Caco-2 (cell line): ENCODE measurements around the gene RRP1B. TPM values are rescaled to one million over a fixed set of nuclear protein-coding genes. Genes with fewer than 3 reads are reported as not detected.

ENCODE experiments used
- BruUV-seq: library from RNA; stranded (reverse); fragments of 400-500 nt; replicated peaks from 2 replicates; lab custom pipeline; 2021; lab: Mats Ljungman, UMichigan
- CTCF ChIA-PET: fragments of 300-600 bp; sonication (Branson Sonifier 250); formaldehyde crosslinking; loops from one replicate; lab custom pipeline; 2022; ENCODE audit warnings: antibody characterized with exemption; lab: Charles Lee
- POLR2A ChIA-PET: fragments of 300-600 bp; sonication (Branson Sonifier 250); formaldehyde crosslinking; loops from one replicate; lab custom pipeline; 2022; ENCODE audit warnings: antibody characterized with exemption; lab: Charles Lee
- DNase-seq, 2 experiments: peaks; one replicate each; pipeline versions ENCODE4 v3.0.0 to v3.0.0-alpha.2; 2020 to 2022
- H3K27me3 ChIP-seq: replicated peaks from 2 replicates; pipeline ENCODE4 v1.6.0; 2011; ENCODE audit warnings: low read length; ENCODE audit not compliant: control insufficient read depth, insufficient read depth
- H3K36me3 ChIP-seq: 2 replicates; pipeline ENCODE4 v1.5.1; 2011; ENCODE audit warnings: low read length; ENCODE audit not compliant: control insufficient read depth, insufficient read depth
- H3K4me1 ChIP-seq: fragments of 250-450 bp; sonication (Bioruptor Pico); 2 replicates; pipeline ENCODE4 v1.5.1; 2020; ENCODE audit warnings: mild to moderate bottlenecking
- H3K4me3 ChIP-seq: 2 replicates; pipeline ENCODE4 v1.5.1; 2011; ENCODE audit warnings: low read depth, mild to moderate bottlenecking, control low read depth, low read length
- H3K9me3 ChIP-seq: fragments of 250-450 bp; sonication (Bioruptor Pico); 2 replicates; pipeline ENCODE4 v1.5.1; 2020; ENCODE audit warnings: mild to moderate bottlenecking, moderate library complexity
- H3K27ac Mint-ChIP-seq: one replicate; pipeline ENCODE4 v1.8.0; 2022; ENCODE audit warnings: mixed read lengths; ENCODE audit not compliant: unreplicated experiment
- H3K27me3 Mint-ChIP-seq: one replicate; pipeline ENCODE4 v1.8.0; 2022; ENCODE audit warnings: mixed read lengths; ENCODE audit not compliant: insufficient read depth, unreplicated experiment
- H3K36me3 Mint-ChIP-seq: one replicate; pipeline ENCODE4 v1.8.0; 2022; ENCODE audit warnings: mild to moderate bottlenecking, mixed read lengths; ENCODE audit not compliant: insufficient read depth, unreplicated experiment
- H3K4me1 Mint-ChIP-seq: one replicate; pipeline ENCODE4 v1.8.0; 2022; ENCODE audit warnings: low read depth, mixed read lengths; ENCODE audit not compliant: unreplicated experiment
- H3K4me3 Mint-ChIP-seq: one replicate; pipeline ENCODE4 v1.8.0; 2022; ENCODE audit warnings: mild to moderate bottlenecking, moderate library complexity, mixed read lengths; ENCODE audit not compliant: unreplicated experiment
- H3K9me3 Mint-ChIP-seq: one replicate; pipeline ENCODE4 v1.8.0; 2022; ENCODE audit warnings: mixed read lengths; ENCODE audit not compliant: unreplicated experiment
- intact Hi-C: fragments of 100-400 bp; cut with micrococcal nuclease; formaldehyde crosslinking; loops from one replicate; pipeline ENCODE4 v1.10.0; 2022; ENCODE audit not compliant: unreplicated experiment
- total RNA-seq: library from RNA; stranded (reverse); gene quantifications from 2 replicates; pipeline ENCODE4 v1.2.3, GENCODE V29; 2022
- TF ChIP-seq, protein P1 (sequence below), 2 experiments: fragments of 200-600 bp in 1 of 2; IDR thresholded peaks; 1 replicate in 1 of 2; 2 replicates in 1 of 2; pipeline versions ENCODE4 v1.5.1 to v1.8.0; 2011 to 2022; ENCODE audit warnings: antibody characterized with exemption in 1 of 2, control low read depth in 1 of 2, inconsistent platforms in 1 of 2, low read depth in 1 of 2, low read length in 1 of 2, mild to moderate bottlenecking in 1 of 2, moderate library complexity in 1 of 2; ENCODE audit not compliant: insufficient read depth in 1 of 2, severe bottlenecking in 1 of 2, unreplicated experiment in 1 of 2

Gene RRP1B
- total RNA-seq, 1 experiment from 2014 or later: 49.5 TPM

DNA sequence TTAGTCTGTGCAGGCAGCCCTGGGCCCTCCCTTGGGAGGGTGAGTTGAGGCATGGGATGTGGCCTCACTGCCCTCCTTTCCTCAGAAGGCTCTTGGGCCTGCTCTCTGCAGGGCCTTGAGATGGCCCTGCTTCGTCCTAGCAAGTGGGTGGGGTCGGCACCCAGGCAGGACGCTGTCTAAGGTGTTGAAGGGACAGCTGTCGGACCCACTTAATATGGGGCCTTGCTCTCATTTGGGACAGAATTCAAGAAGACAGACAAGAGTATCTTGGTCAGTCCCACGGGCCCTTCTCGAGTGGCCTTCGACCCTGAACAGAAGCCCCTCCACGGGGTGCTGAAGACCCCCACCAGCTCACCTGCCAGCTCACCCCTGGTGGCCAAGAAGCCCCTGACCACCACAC lies 33.6 kb downstream of the RRP1B start:
- POLR2A ChIA-PET: no interaction called here
- H3K4me1 ChIP-seq: peaks cover 8% of the 10 kb centered on the region
- CTCF ChIA-PET: no interaction called here
- no peaks in the 10 kb centered on the region for H3K4me1 Mint-ChIP-seq
- intact Hi-C loops: no loop called here
- H3K36me3 Mint-ChIP-seq: peaks cover 77% of the 10 kb centered on the region
- H3K27ac Mint-ChIP-seq: peak overlapping the region; percentile 20
- DNase-seq: no peak
- H3K27me3 ChIP-seq: no peaks in the 10 kb centered on the region
- TF ChIP-seq, protein P1, sequence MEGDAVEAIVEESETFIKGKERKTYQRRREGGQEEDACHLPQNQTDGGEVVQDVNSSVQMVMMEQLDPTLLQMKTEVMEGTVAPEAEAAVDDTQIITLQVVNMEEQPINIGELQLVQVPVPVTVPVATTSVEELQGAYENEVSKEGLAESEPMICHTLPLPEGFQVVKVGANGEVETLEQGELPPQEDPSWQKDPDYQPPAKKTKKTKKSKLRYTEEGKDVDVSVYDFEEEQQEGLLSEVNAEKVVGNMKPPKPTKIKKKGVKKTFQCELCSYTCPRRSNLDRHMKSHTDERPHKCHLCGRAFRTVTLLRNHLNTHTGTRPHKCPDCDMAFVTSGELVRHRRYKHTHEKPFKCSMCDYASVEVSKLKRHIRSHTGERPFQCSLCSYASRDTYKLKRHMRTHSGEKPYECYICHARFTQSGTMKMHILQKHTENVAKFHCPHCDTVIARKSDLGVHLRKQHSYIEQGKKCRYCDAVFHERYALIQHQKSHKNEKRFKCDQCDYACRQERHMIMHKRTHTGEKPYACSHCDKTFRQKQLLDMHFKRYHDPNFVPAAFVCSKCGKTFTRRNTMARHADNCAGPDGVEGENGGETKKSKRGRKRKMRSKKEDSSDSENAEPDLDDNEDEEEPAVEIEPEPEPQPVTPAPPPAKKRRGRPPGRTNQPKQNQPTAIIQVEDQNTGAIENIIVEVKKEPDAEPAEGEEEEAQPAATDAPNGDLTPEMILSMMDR (IDR thresholded peaks at IDR 0.05; ENCODE audit: insufficient read depth in 1 of 2, low read depth in 1 of 2, low read length in 1 of 2, severe bottlenecking in 1 of 2, unreplicated experiment in 1 of 2): no peak
- no peaks in the 10 kb centered on the region for H3K27me3 Mint-ChIP-seq
- H3K9me3 ChIP-seq: no peaks in the 10 kb centered on the region
- no peak overlapping the region for H3K4me3 ChIP-seq
- H3K4me3 Mint-ChIP-seq: no peak overlapping the region
- no peaks in the 10 kb centered on the region for H3K9me3 Mint-ChIP-seq
- peaks cover 4% of the 10 kb centered on the region; the same call in 1 of the 2 replicates for H3K36me3 ChIP-seq
- no TSS peak for BruUV-seq

DNA sequence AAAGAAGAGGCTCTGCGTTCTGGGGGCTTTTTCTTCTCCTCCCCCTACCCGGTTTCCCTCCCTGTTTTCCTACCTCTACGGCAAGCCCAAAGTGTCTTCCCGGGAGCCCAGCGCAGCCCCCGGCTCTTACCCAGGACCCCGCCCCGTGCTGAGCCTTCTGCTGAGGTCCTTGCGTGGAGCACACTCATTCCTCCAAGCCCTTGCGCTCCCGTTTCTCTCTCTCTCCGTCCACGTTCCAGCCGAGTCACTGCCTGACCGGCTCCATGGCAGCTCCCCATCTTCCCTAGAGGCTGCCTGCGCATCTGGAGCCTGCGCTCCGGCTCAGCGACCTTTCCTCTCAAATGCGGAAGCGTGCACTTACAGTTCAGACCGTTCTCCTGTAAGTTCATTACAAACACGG lies 34.6 kb downstream of the RRP1B start:
- H3K4me1 Mint-ChIP-seq: peaks cover 3% of the 10 kb centered on the region
- no peak overlapping the region for H3K4me3 Mint-ChIP-seq
- H3K27me3 ChIP-seq: no peaks in the 10 kb centered on the region
- intact Hi-C loops: no loop called here
- H3K4me1 ChIP-seq: peaks cover 8% of the 10 kb centered on the region
- ChIA-PET POLR2A (no interaction called here), CTCF (no interaction called here)
- H3K4me3 ChIP-seq: no peak overlapping the region
- H3K36me3 ChIP-seq: peaks cover 4% of the 10 kb centered on the region; the same call in 1 of the 2 replicates
- H3K9me3 Mint-ChIP-seq: no peaks in the 10 kb centered on the region
- peaks cover 76% of the 10 kb centered on the region for H3K36me3 Mint-ChIP-seq
- H3K9me3 ChIP-seq: no peaks in the 10 kb centered on the region
- H3K27me3 Mint-ChIP-seq: no peaks in the 10 kb centered on the region
- H3K27ac Mint-ChIP-seq: peak overlapping the region; percentile 20
- TF ChIP-seq, protein P1 (IDR thresholded peaks at IDR 0.05; ENCODE audit: insufficient read depth in 1 of 2, low read depth in 1 of 2, low read length in 1 of 2, severe bottlenecking in 1 of 2, unreplicated experiment in 1 of 2): no peak
- DNase-seq: no peak
- no TSS peak for BruUV-seq

DNA sequence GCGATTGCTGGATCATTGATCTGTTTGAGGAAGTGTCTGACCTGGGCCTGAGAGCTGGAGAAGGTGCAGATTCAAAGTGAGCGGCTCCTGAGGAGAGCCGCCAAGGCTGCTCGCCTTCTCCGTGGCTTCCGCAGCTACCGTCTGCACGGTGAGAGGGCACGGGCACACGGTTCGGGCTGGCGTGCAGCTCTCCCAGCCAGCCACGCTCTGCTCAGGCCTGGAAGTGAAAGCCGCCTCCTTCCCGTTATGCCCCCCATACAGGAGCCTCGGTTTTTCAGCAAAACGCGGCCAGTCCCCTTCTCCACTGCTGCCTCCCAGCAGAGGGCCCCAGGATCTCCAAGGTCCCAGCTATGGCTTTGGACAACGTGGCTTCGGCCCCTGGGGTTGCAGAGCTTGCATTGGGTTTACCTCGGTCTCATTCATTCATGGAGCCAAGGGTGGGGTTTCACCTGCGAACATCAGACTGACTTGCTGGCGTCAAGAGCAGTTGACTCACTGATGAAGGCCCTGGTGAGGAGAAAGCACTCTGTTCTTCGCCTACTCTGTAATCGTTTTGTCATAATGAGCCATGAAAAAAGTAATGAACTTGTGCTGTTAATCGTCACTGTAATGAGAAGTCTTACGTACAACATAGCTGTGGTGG lies 35.2 kb downstream of the RRP1B start:
- H3K36me3 Mint-ChIP-seq: peaks cover 73% of the 10 kb centered on the region
- POLR2A ChIA-PET: no interaction called here
- no TSS peak for BruUV-seq

More for the DNA sequence above, 35.2 kb downstream of the RRP1B start:
- Mint-ChIP-seq H3K27me3 (no peaks in the 10 kb centered on the region), H3K4me3 (no peak overlapping the region), H3K4me1 (peaks cover 5% of the 10 kb centered on the region), H3K9me3 (no peaks in the 10 kb centered on the region), H3K27ac (peak overlapping the region; percentile 20)
- CTCF ChIA-PET: no interaction called here
- Histone ChIP-seq H3K36me3 (peaks cover 2% of the 10 kb centered on the region; the same call in 1 of the 2 replicates), H3K4me1 (peaks cover 8% of the 10 kb centered on the region), H3K4me3 (no peak overlapping the region), H3K9me3 (no peaks in the 10 kb centered on the region), H3K27me3 (no peaks in the 10 kb centered on the region)
- DNase-seq: no peak
- intact Hi-C loops: no loop called here
- TF ChIP-seq, protein P1 (IDR thresholded peaks at IDR 0.05; ENCODE audit: insufficient read depth in 1 of 2, low read depth in 1 of 2, low read length in 1 of 2, severe bottlenecking in 1 of 2, unreplicated experiment in 1 of 2): no peak
